Measurements from ENCODE around the gene ARNT2. TPM values are rescaled to one million over a fixed set of nuclear protein-coding genes. Genes with fewer than 3 reads are reported as not detected.

ARNT2 gene
- total RNA-seq, 1 donor = 12.7 TPM

- TF ChIP-seq CTCF (IDR thresholded peaks at IDR 0.05; ENCODE audit: insufficient read depth, low read length) = no peak
- H3K4me3 ChIP-seq (ENCODE audit: low read depth, low read length) = no peak overlapping the region
- DNase-seq (ENCODE audit: low read depth) = no peak
Measured at GRCh38 chr15:80395616-80396015, 8.6 kb upstream of the ARNT2 start.

- no peak for TF ChIP-seq CTCF (IDR thresholded peaks at IDR 0.05; ENCODE audit: insufficient read depth, low read length)
- no peak for DNase-seq (ENCODE audit: low read depth)
- H3K4me3 ChIP-seq (ENCODE audit: low read depth, low read length) = no peak overlapping the region
Measured at GRCh38 chr15:80396096-80396495, 8.1 kb upstream of the ARNT2 start.

- TF ChIP-seq CTCF (IDR thresholded peaks at IDR 0.05; ENCODE audit: insufficient read depth, low read length) = no peak
- no peak for DNase-seq (ENCODE audit: low read depth)
- H3K4me3 ChIP-seq (ENCODE audit: low read depth, low read length) = no peak overlapping the region
Measured at GRCh38 chr15:80399508-80399907, 4.7 kb upstream of the ARNT2 start.

- TF ChIP-seq CTCF (IDR thresholded peaks at IDR 0.05; ENCODE audit: insufficient read depth, low read length) = no peak
- no peak overlapping the region for H3K4me3 ChIP-seq (ENCODE audit: low read depth, low read length)
- no peak for DNase-seq (ENCODE audit: low read depth)
Measured at GRCh38 chr15:80401456-80401855, 2.7 kb upstream of the ARNT2 start.

- no peak overlapping the region for H3K4me3 ChIP-seq (ENCODE audit: low read depth, low read length)
- no peak for DNase-seq (ENCODE audit: low read depth)
- TF ChIP-seq CTCF (IDR thresholded peaks at IDR 0.05; ENCODE audit: insufficient read depth, low read length) = no peak
Measured at GRCh38 chr15:80402339-80402738, 1.8 kb upstream of the ARNT2 start.

- no peak for TF ChIP-seq CTCF (IDR thresholded peaks at IDR 0.05; ENCODE audit: insufficient read depth, low read length)
- no peak for DNase-seq (ENCODE audit: low read depth)
- peak overlapping the region; percentile 63 for H3K4me3 ChIP-seq (ENCODE audit: low read depth, low read length)
Measured at GRCh38 chr15:80403712-80404056, 498 bp upstream of the ARNT2 start.

- H3K4me3 ChIP-seq (ENCODE audit: low read depth, low read length) = peak overlapping the region; percentile 63
- no peak for DNase-seq (ENCODE audit: low read depth)
- no peak for TF ChIP-seq CTCF (IDR thresholded peaks at IDR 0.05; ENCODE audit: insufficient read depth, low read length)
Measured at GRCh38 chr15:80404761-80405553, 775 bp downstream of the ARNT2 start.
